Measurements from ENCODE around the gene MZT2B. TPM values are rescaled to one million over a fixed set of nuclear protein-coding genes. Genes with fewer than 3 reads are reported as not detected.
"Not testable (repeated sequence)": the region's sequence is repeated elsewhere in the genome, so short reads cannot be mapped to it uniquely, and the experiment has no call there.

MZT2B gene
- total RNA-seq, 2 experiments from 2014 or later = 474 to 617 TPM

GRCh38 chr2:130138326-130138725 is 43.7 kb upstream of the MZT2B start:
- H2AFZ ChIP-seq (ENCODE audit: low read length); H3K9me3 ChIP-seq (ENCODE audit: low read length); BruUV-seq (replicated peaks); H3K4me2 ChIP-seq (ENCODE audit: low read length); intact Hi-C loops (cut with micrococcal nuclease; ENCODE audit: unreplicated experiment); DNase-seq (ENCODE audit: low spot score); H3K27ac ChIP-seq (ENCODE audit: low read depth, low read length, poor library complexity, severe bottlenecking); POLR2A ChIA-PET; H3K79me2 ChIP-seq (ENCODE audit: insufficient read depth, low read depth, low read length); H3K36me3 ChIP-seq (ENCODE audit: insufficient read depth, low read length); H4K20me1 ChIP-seq (ENCODE audit: insufficient read depth, low read length); H3K4me1 ChIP-seq (ENCODE audit: insufficient read depth, low read length, poor library complexity, severe bottlenecking); H3K9me2 ChIP-seq (ENCODE audit: insufficient read depth, low read length); CTCF ChIA-PET (ENCODE audit: unreplicated experiment); H3K4me3 ChIP-seq (ENCODE audit: low read depth, low read length, poor library complexity, severe bottlenecking): not testable (repeated sequence)

- H3K4me3 ChIP-seq (ENCODE audit: low read depth, low read length, poor library complexity, severe bottlenecking); intact Hi-C loops (cut with micrococcal nuclease; ENCODE audit: unreplicated experiment); H3K27ac ChIP-seq (ENCODE audit: low read depth, low read length, poor library complexity, severe bottlenecking); H4K20me1 ChIP-seq (ENCODE audit: insufficient read depth, low read length); H3K36me3 ChIP-seq (ENCODE audit: insufficient read depth, low read length); POLR2A ChIA-PET; H3K79me2 ChIP-seq (ENCODE audit: insufficient read depth, low read depth, low read length); H3K4me2 ChIP-seq (ENCODE audit: low read length); BruUV-seq (replicated peaks); H2AFZ ChIP-seq (ENCODE audit: low read length); H3K9me2 ChIP-seq (ENCODE audit: insufficient read depth, low read length); DNase-seq (ENCODE audit: low spot score); H3K9me3 ChIP-seq (ENCODE audit: low read length); H3K4me1 ChIP-seq (ENCODE audit: insufficient read depth, low read length, poor library complexity, severe bottlenecking); CTCF ChIA-PET (ENCODE audit: unreplicated experiment): not testable (repeated sequence)
Measured at GRCh38 chr2:130138841-130139251, 43.2 kb upstream of the MZT2B start.

DNA sequence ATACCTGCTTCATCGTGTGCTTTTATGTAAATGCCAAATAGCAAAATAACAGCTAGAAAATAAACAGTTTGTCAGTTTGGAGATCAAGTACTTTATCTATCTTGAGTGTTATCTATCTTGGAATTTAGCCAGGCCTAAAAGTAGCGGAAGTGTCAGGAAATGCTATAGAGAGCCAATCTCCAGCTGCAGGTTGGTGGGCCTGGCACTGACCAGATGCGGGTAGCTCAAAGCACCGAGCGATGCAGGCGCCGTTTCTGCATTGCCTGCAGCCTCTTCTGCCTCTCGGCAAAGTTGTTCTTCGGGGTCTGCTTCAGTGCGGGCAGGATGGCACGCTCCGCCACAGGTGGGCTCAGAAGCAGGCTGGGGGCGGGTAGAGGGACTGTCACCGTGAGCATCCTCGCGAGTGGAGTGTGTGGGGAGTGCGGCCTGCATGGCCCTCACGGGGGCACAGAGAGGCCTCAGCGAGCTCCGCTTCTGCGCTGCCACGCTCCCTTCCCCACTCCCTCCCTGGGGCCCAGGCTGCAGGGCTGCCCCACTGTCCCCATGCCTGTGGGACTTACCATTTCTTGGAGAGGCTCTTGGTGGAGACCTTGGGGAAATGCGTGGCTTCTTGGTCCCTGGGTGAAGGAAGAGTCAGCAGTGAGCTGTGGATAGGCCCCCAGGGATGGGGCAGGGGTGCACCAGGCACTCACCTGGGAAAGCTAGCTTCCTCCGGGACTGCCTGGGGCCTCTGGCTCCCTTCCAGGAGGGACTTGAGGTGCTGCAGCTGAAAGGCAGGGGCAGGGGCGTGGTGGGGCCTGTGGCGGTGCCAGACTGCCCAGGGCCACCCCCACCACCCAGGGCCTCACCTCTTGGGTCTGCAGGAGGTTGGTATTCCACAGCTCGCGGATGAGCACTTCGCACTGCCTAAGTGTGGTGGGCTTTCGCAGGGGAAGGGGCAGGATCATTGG is 42.5 kb upstream of the MZT2B start:
- H3K27ac ChIP-seq (ENCODE audit: low read depth, low read length, poor library complexity, severe bottlenecking); H3K4me2 ChIP-seq (ENCODE audit: low read length); H3K4me1 ChIP-seq (ENCODE audit: insufficient read depth, low read length, poor library complexity, severe bottlenecking); H4K20me1 ChIP-seq (ENCODE audit: insufficient read depth, low read length); intact Hi-C loops (cut with micrococcal nuclease; ENCODE audit: unreplicated experiment); BruUV-seq (replicated peaks); H3K36me3 ChIP-seq (ENCODE audit: insufficient read depth, low read length); H3K9me3 ChIP-seq (ENCODE audit: low read length); CTCF ChIA-PET (ENCODE audit: unreplicated experiment); H3K4me3 ChIP-seq (ENCODE audit: low read depth, low read length, poor library complexity, severe bottlenecking); H3K9me2 ChIP-seq (ENCODE audit: insufficient read depth, low read length); POLR2A ChIA-PET; H2AFZ ChIP-seq (ENCODE audit: low read length); H3K79me2 ChIP-seq (ENCODE audit: insufficient read depth, low read depth, low read length); DNase-seq (ENCODE audit: low spot score): not testable (repeated sequence)

- H3K9me3 ChIP-seq (ENCODE audit: low read length); H3K27ac ChIP-seq (ENCODE audit: low read depth, low read length, poor library complexity, severe bottlenecking); H3K4me3 ChIP-seq (ENCODE audit: low read depth, low read length, poor library complexity, severe bottlenecking); H3K9me2 ChIP-seq (ENCODE audit: insufficient read depth, low read length); H3K36me3 ChIP-seq (ENCODE audit: insufficient read depth, low read length); H4K20me1 ChIP-seq (ENCODE audit: insufficient read depth, low read length); BruUV-seq (replicated peaks); H3K4me1 ChIP-seq (ENCODE audit: insufficient read depth, low read length, poor library complexity, severe bottlenecking); H3K4me2 ChIP-seq (ENCODE audit: low read length); H3K79me2 ChIP-seq (ENCODE audit: insufficient read depth, low read depth, low read length); intact Hi-C loops (cut with micrococcal nuclease; ENCODE audit: unreplicated experiment); DNase-seq (ENCODE audit: low spot score); H2AFZ ChIP-seq (ENCODE audit: low read length); POLR2A ChIA-PET; CTCF ChIA-PET (ENCODE audit: unreplicated experiment): not testable (repeated sequence)
Measured at GRCh38 chr2:130140516-130140915, 41.5 kb upstream of the MZT2B start.

DNA sequence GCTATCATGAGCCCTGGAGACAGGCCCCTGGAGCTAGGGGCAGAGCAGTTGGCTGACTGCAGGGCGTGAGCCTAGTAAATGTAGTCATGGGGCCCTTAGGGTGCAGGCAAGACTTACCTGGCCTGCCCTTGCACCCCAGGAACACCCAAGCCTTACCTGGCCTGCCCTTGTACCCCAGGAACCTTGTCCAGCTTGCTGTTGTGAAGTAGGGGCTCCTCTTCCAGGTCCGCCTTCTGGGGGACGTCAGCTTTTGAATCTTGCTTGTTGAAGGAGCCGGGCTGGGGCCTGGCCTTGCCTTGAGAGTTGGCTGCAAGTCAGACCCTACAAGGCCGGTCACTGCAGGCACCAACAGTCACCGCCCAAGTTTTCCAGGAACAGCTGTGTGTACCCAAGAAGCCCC is 41.1 kb upstream of the MZT2B start:
- H3K4me3 ChIP-seq (ENCODE audit: low read depth, low read length, poor library complexity, severe bottlenecking); BruUV-seq (replicated peaks); H3K4me2 ChIP-seq (ENCODE audit: low read length); H3K4me1 ChIP-seq (ENCODE audit: insufficient read depth, low read length, poor library complexity, severe bottlenecking); H3K36me3 ChIP-seq (ENCODE audit: insufficient read depth, low read length); H3K9me3 ChIP-seq (ENCODE audit: low read length); H4K20me1 ChIP-seq (ENCODE audit: insufficient read depth, low read length); H3K27ac ChIP-seq (ENCODE audit: low read depth, low read length, poor library complexity, severe bottlenecking); intact Hi-C loops (cut with micrococcal nuclease; ENCODE audit: unreplicated experiment); CTCF ChIA-PET (ENCODE audit: unreplicated experiment); H2AFZ ChIP-seq (ENCODE audit: low read length); H3K9me2 ChIP-seq (ENCODE audit: insufficient read depth, low read length); H3K79me2 ChIP-seq (ENCODE audit: insufficient read depth, low read depth, low read length); DNase-seq (ENCODE audit: low spot score); POLR2A ChIA-PET: not testable (repeated sequence)

DNA sequence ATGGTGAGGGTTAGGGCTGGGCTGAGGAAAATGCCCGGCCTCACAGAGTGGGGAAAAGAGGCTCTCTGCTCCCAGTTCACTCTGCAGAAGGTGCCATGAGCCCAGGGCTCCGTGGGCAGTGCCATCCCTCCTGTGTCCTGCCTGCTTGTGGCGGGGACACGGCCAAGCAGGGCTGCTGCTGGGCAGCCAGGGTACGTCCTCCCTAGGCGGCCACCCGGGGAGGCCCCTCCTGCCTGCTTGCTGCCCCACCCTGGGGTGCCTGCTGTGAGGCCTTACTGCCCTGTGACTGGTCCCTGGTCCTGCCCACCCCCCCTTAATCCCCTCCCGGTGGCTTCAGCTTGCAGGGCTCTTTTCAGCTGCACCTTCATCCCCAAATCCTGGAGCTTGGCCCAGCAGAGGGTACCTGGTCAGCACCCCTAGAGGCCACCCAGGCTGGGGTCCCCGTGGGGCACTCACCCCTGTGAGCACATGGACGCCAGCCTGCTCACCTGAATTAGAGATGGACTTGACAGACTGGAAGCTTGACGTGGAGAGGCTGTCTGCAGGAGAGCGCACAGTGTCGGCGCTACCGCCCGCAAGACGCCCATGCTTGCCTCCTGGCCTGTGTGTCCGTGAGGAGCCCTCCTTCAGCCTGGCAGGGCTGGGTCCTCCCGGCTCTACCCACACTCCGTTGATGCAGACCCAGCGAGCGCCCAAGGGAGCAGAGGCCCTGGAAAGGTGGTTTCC is 40.3 kb upstream of the MZT2B start:
- H4K20me1 ChIP-seq (ENCODE audit: insufficient read depth, low read length); H3K9me2 ChIP-seq (ENCODE audit: insufficient read depth, low read length); intact Hi-C loops (cut with micrococcal nuclease; ENCODE audit: unreplicated experiment); H3K4me2 ChIP-seq (ENCODE audit: low read length); H3K27ac ChIP-seq (ENCODE audit: low read depth, low read length, poor library complexity, severe bottlenecking); H2AFZ ChIP-seq (ENCODE audit: low read length); H3K36me3 ChIP-seq (ENCODE audit: insufficient read depth, low read length); DNase-seq (ENCODE audit: low spot score); H3K4me1 ChIP-seq (ENCODE audit: insufficient read depth, low read length, poor library complexity, severe bottlenecking); H3K9me3 ChIP-seq (ENCODE audit: low read length); CTCF ChIA-PET (ENCODE audit: unreplicated experiment); BruUV-seq (replicated peaks); H3K4me3 ChIP-seq (ENCODE audit: low read depth, low read length, poor library complexity, severe bottlenecking); H3K79me2 ChIP-seq (ENCODE audit: insufficient read depth, low read depth, low read length): not testable (repeated sequence)
- POLR2A ChIA-PET = interaction anchor here (0.6 kb wide), 1 partner anchor 192 kb away, joined by 8 read pairs; no protein-coding TSS in a partner anchor
